Upper lobe of left lung (tissue), 4 donors: Measurements from ENCODE around the gene DZIP1.

Experiments
- POLR2A ChIP-seq, 4 donors: fragments of 450-650 bp; IDR thresholded peaks; one replicate each; pipeline ENCODE4 v1.5.1; 2016 to 2017; ENCODE audit warnings: antibody characterized with exemption in 4 of 4, mild to moderate bottlenecking in 2 of 4
- POLR2AphosphoS5 ChIP-seq, 2 donors: sonication (generic); formaldehyde crosslinking; IDR thresholded peaks; one replicate each; pipeline ENCODE4 v1.5.1; 2017; ENCODE audit warnings: antibody characterized with exemption in 2 of 2

DNA sequence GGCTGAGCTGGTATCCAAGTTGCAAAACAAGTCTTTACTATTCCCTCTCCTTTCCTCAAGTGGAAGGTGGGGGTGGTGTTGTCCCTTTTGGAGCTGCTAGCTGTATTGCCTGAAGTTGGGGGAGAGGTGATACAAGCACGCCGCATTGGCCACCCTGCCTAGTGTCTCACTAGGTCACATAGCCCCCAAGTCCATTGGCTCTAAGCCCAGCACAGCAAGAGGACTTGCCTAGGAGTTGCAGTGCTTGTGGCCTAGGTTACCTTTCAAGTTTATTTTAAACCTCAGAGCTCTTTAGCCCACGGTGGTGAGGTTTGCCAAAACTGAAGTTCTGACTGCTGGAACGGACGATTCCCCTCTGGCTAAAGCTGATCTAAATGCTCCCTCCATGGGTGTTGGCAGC, 27.1 kb upstream of the DZIP1 start:
- TF ChIP-seq POLR2A (IDR thresholded peaks at IDR 0.05) = no peak
- TF ChIP-seq POLR2AphosphoS5 (IDR thresholded peaks at IDR 0.05) = no peak
